HEK293T (cell line): Measurements from ENCODE around the gene BEST1.

Source experiments
- ELF4 ChIP-seq: fragments of 450-650 bp; IDR thresholded peaks from 2 replicates; pipeline ENCODE4 v1.6.1; 2017; ENCODE audit warnings: antibody characterized with exemption
- FOXK2 ChIP-seq: fragments of 450-650 bp; IDR thresholded peaks from 2 replicates; pipeline ENCODE4 v1.6.1; 2016; ENCODE audit warnings: mild to moderate bottlenecking
- FOXM1 ChIP-seq: fragments of 450-650 bp; IDR thresholded peaks from 2 replicates; pipeline ENCODE4 v1.6.1; 2017; ENCODE audit warnings: mild to moderate bottlenecking, borderline replicate concordance
- SP1 ChIP-seq: fragments of 450-650 bp; IDR thresholded peaks from 2 replicates; pipeline ENCODE4 v1.6.1; 2017
- SUZ12 ChIP-seq: fragments of 450-650 bp; IDR thresholded peaks from 2 replicates; pipeline ENCODE4 v1.6.1; 2016; ENCODE audit warnings: mild to moderate bottlenecking

- TF ChIP-seq FOXM1, result no peak
- TF ChIP-seq ELF4, result no peak
- no peak for TF ChIP-seq SUZ12
- TF ChIP-seq SP1, result no peak
- no peak for TF ChIP-seq FOXK2
Observed at GRCh38 chr11:61950035-61950547, at the start of gene BEST1.
